Activated CD8-positive, alpha-beta T cell treated with anti-CD3 and anti-CD28 coated beads for 36 hours (primary cell): ENCODE measurements around the gene HTRA3. TPM values are rescaled to one million over a fixed set of nuclear protein-coding genes. Genes with fewer than 3 reads are reported as not detected.

Source experiments
- ATAC-seq: fragments of 200-7000 bp; cut with Tn5 transposase; one replicate; pipeline ENCODE4 v1.10.0; 2021; ENCODE audit warnings: mild to moderate bottlenecking, moderate library complexity
- CTCF ChIA-PET: fragments of 350-600 bp; sonication (Branson Sonifier 250); formaldehyde crosslinking; loops from one replicate; lab custom pipeline; 2021; ENCODE audit warnings: antibody characterized with exemption; lab: Charles Lee
- POLR2A ChIA-PET: fragments of 350-600 bp; sonication (Branson Sonifier 250); formaldehyde crosslinking; loops from one replicate; lab custom pipeline; 2021; ENCODE audit warnings: antibody characterized with exemption; lab: Charles Lee
- DNase-seq: peaks from one replicate; pipeline ENCODE4 v3.0.0-alpha.2; 2020
- H3K27ac Mint-ChIP-seq: one replicate; pipeline ENCODE4 v1.8.0; 2021; ENCODE audit warnings: mild to moderate bottlenecking, mixed read lengths
- H3K27me3 Mint-ChIP-seq: one replicate; pipeline ENCODE4 v1.8.0; 2021; ENCODE audit warnings: mixed read lengths
- H3K36me3 Mint-ChIP-seq: one replicate; pipeline ENCODE4 v1.8.0; 2021; ENCODE audit warnings: low read depth, mixed read lengths
- H3K4me1 Mint-ChIP-seq: one replicate; pipeline ENCODE4 v1.8.0; 2021; ENCODE audit warnings: low read depth, mixed read lengths
- H3K4me3 Mint-ChIP-seq: one replicate; pipeline ENCODE4 v1.8.0; 2021; ENCODE audit warnings: mild to moderate bottlenecking, moderate library complexity, mixed read lengths
- H3K9me3 Mint-ChIP-seq: one replicate; pipeline ENCODE4 v1.8.0; 2021; ENCODE audit warnings: mixed read lengths
- CTCF ChIP-seq: fragments of 200-600 bp; IDR thresholded peaks from one replicate; pipeline ENCODE4 v1.8.0; 2022; ENCODE audit warnings: antibody characterized with exemption, mild to moderate bottlenecking
- intact Hi-C: fragments of 100-400 bp; cut with micrococcal nuclease; formaldehyde crosslinking; loops from one replicate; pipeline ENCODE4 v1.10.0; 2022
- total RNA-seq, 2 experiments: library from RNA; stranded (reverse); gene quantifications; one replicate each; pipeline ENCODE4 v1.2.3, GENCODE V29; 2021

HTRA3 gene
- total RNA-seq, 2 experiments from 2014 or later = 0.11 TPM; not detected in 1

- Mint-ChIP-seq H3K9me3 (no peaks in the 10 kb centered on the region), H3K27me3 (no peaks in the 10 kb centered on the region), H3K36me3 (peaks cover 4% of the 10 kb centered on the region), H3K4me3 (no peak overlapping the region), H3K4me1 (peaks cover 9% of the 10 kb centered on the region), H3K27ac (no peak overlapping the region)
- intact Hi-C loops = no loop called here
- CTCF ChIA-PET = interaction anchor here (1.1 to 1.5 kb wide), 2 partner anchors 10 to 35 kb away, joined by 3 to 4 read pairs; partner anchors contain the start of gene SH3TC1
- DNase-seq (no peak), ATAC-seq (no peak)
- POLR2A ChIA-PET = no interaction called here
- no peak for TF ChIP-seq CTCF
Measured at GRCh38 chr4:8234715-8235114, 34.8 kb upstream of the HTRA3 start.

- Mint-ChIP-seq H3K36me3 (peaks cover 4% of the 10 kb centered on the region), H3K27me3 (no peaks in the 10 kb centered on the region), H3K27ac (no peak overlapping the region), H3K9me3 (no peaks in the 10 kb centered on the region), H3K4me3 (no peak overlapping the region), H3K4me1 (peaks cover 6% of the 10 kb centered on the region)
- POLR2A ChIA-PET = no interaction called here
- TF ChIP-seq CTCF = no peak
- CTCF ChIA-PET = interaction anchor here (1.0 to 1.7 kb wide), 4 partner anchors 10 to 168 kb away, joined by 3 to 6 read pairs (median 4); partner anchors contain the start of gene SH3TC1
- intact Hi-C loops = no loop called here
- ATAC-seq (no peak), DNase-seq (no peak)
Measured at GRCh38 chr4:8235224-8235623, 34.3 kb upstream of the HTRA3 start.

GRCh38 chr4:8235686-8236085, 33.9 kb upstream of the HTRA3 start:
- CTCF ChIA-PET = interaction anchor here (1.0 to 1.7 kb wide), 3 partner anchors 36 to 167 kb away, joined by 3 to 6 read pairs (median 4); partner anchors contain the start of gene SH3TC1

GRCh38 chr4:8236106-8236919, 33.2 kb upstream of the HTRA3 start:
- Mint-ChIP-seq H3K4me3 (no peak overlapping the region), H3K9me3 (no peaks in the 10 kb centered on the region), H3K36me3 (peaks cover 4% of the 10 kb centered on the region), H3K27me3 (no peaks in the 10 kb centered on the region), H3K27ac (no peak overlapping the region), H3K4me1 (peaks cover 2% of the 10 kb centered on the region)
- intact Hi-C loops = no loop called here
- CTCF ChIA-PET = interaction anchor here (0.6 to 1.7 kb wide), 4 partner anchors 37 to 167 kb away, joined by 3 to 6 read pairs (median 4); partner anchors contain the start of gene SH3TC1
- ATAC-seq (no peak), DNase-seq (no peak)
- no peak for TF ChIP-seq CTCF
- POLR2A ChIA-PET = no interaction called here

More at GRCh38 chr4:8235686-8236085, 33.9 kb upstream of the HTRA3 start:
- ATAC-seq = no peak
- H3K27me3 Mint-ChIP-seq = no peaks in the 10 kb centered on the region
- no peaks in the 10 kb centered on the region for H3K9me3 Mint-ChIP-seq
- peaks cover 2% of the 10 kb centered on the region for H3K4me1 Mint-ChIP-seq
- POLR2A ChIA-PET = no interaction called here
- H3K4me3 Mint-ChIP-seq = no peak overlapping the region
- no peak for TF ChIP-seq CTCF
- no peak for DNase-seq
- no peak overlapping the region for H3K27ac Mint-ChIP-seq
- H3K36me3 Mint-ChIP-seq = peaks cover 4% of the 10 kb centered on the region
- intact Hi-C loops = no loop called here

GRCh38 chr4:8236920-8237195, 32.7 kb upstream of the HTRA3 start:
- Mint-ChIP-seq H3K4me1 (peaks cover 7% of the 10 kb centered on the region), H3K9me3 (no peaks in the 10 kb centered on the region), H3K27me3 (no peaks in the 10 kb centered on the region), H3K36me3 (peaks cover 4% of the 10 kb centered on the region), H3K4me3 (no peak overlapping the region), H3K27ac (no peak overlapping the region)
- no peak for DNase-seq
- TF ChIP-seq CTCF = no peak
- ATAC-seq = no peak
- ChIA-PET POLR2A (no interaction called here), CTCF (interaction anchor here (0.6 to 1.7 kb wide), 2 partner anchors 60 to 166 kb away, joined by 3 to 6 read pairs; no protein-coding TSS in a partner anchor)
- intact Hi-C loops = no loop called here
